K562 (cell line): ENCODE results near the gene ZNF48. TPM values are rescaled to one million over a fixed set of nuclear protein-coding genes. Genes with fewer than 3 reads are reported as not detected.

ENCODE experiments used
- CHD1 ChIP-seq: fragments of 200-600 bp; sonication (generic); IDR thresholded peaks from one replicate; pipeline ENCODE4 v1.6.1; 2012; ENCODE audit warnings: mild to moderate bottlenecking, moderate library complexity, low read length, inconsistent platforms
- CREBBP ChIP-seq: IDR thresholded peaks from one replicate; pipeline ENCODE4 v1.6.1; 2012; ENCODE audit warnings: low read depth, mild to moderate bottlenecking, control low read depth, inconsistent platforms, low read length
- DDX20 ChIP-seq: fragments of 450-650 bp; IDR thresholded peaks from 2 replicates; pipeline ENCODE4 v1.6.1; 2016; ENCODE audit warnings: missing genetic modification characterization, low read depth, mild to moderate bottlenecking, missing compliant biosample characterization, moderate library complexity
- EWSR1 ChIP-seq: fragments of 450-650 bp; IDR thresholded peaks from 2 replicates; pipeline ENCODE4 v1.6.1; 2018; ENCODE audit warnings: borderline replicate concordance, mild to moderate bottlenecking, low read depth, moderate library complexity; ENCODE audit not compliant: partially characterized antibody
- FOS ChIP-seq: IDR thresholded peaks from 3 replicates; pipeline ENCODE4 v1.6.1; 2011; ENCODE audit not compliant: insufficient read length; ENCODE audit errors: extremely low read depth
- MTA3 ChIP-seq: fragments of 450-650 bp; formaldehyde crosslinking; IDR thresholded peaks from 2 replicates; pipeline ENCODE4 v1.6.1; 2017; ENCODE audit warnings: mild to moderate bottlenecking, borderline replicate concordance
- POU5F1 ChIP-seq: fragments of 150-350 bp; IDR thresholded peaks from 2 replicates; pipeline ENCODE4 v1.6.1; 2014; ENCODE audit warnings: borderline replicate concordance, low read length, low read depth, mild to moderate bottlenecking; ENCODE audit not compliant: partially characterized antibody
- PTBP1 ChIP-seq: fragments of 200-400 bp; formaldehyde crosslinking; IDR thresholded peaks from 2 replicates; pipeline ENCODE4 v1.6.1; 2017; ENCODE audit warnings: low read depth, low read length
- RNF2 ChIP-seq: sonication (generic); IDR thresholded peaks from 2 replicates; pipeline ENCODE4 v1.6.1; 2016
- TAF15 ChIP-seq: fragments of 200-400 bp; formaldehyde crosslinking; IDR thresholded peaks from 2 replicates; pipeline ENCODE4 v1.6.1; 2017; ENCODE audit warnings: mild to moderate bottlenecking, low read depth, low read length, moderate library complexity
- TRIM24 ChIP-seq, 2 experiments: fragments of 450-650 bp; IDR thresholded peaks; 2 replicates each; pipeline ENCODE4 v1.6.1; 2016
- ZNF124 ChIP-seq: sonication (generic); formaldehyde crosslinking; IDR thresholded peaks from 2 replicates; pipeline ENCODE4 v1.8.1; 2022; ENCODE audit warnings: missing genetic modification reagents
- ZNF217 ChIP-seq: sonication (generic); formaldehyde crosslinking; IDR thresholded peaks from 2 replicates; pipeline ENCODE4 v1.8.0; 2022; ENCODE audit warnings: mild to moderate bottlenecking, missing genetic modification reagents
- ZNF699 ChIP-seq: fragments of 250-450 bp; sonication (Bioruptor Pico); IDR thresholded peaks from 2 replicates; pipeline ENCODE4 v1.8.0; 2021; ENCODE audit warnings: mild to moderate bottlenecking, moderate library complexity; ENCODE audit not compliant: insufficient replicate concordance
- ZNF778 ChIP-seq: fragments of 450-650 bp; formaldehyde crosslinking; IDR thresholded peaks from 2 replicates; pipeline ENCODE4 v1.4.0; 2020; ENCODE audit warnings: mild to moderate bottlenecking, moderate library complexity
- polyA plus RNA-seq, 8 experiments: library from polyadenylated mRNA; depleted of rRNA in 4 of 8; stranded (reverse) in 5 of 8; unstranded in 3 of 8; fragments of >200 nt; fragmentation: Nextera tagmentation in 2 of 8; fragmentation: Illumina TruSeq in 1 of 8; extraction: Ambion mirVana in 2 of 8; extraction: Trizol in 1 of 8; gene quantifications; 2 replicates each; pipeline versions ENCODE4 v1.2.1 to v1.2.3, GENCODE V29; 2011 to 2014; ENCODE audit warnings: inconsistent platforms in 1 of 8, missing spikeins in 1 of 8
- total RNA-seq, 7 experiments: library from RNA; depleted of rRNA in 6 of 7; stranded (reverse); fragments of >200 nt in 6 of 7; fragmentation: Illumina TruSeq in 2 of 7; extraction: Trizol in 2 of 7; gene quantifications; 2 replicates each; pipeline versions ENCODE4 v1.2.1 to v1.2.3, GENCODE V29; 2011 to 2021; ENCODE audit warnings: low replicate concordance in 1 of 7
- TF ChIP-seq, protein P1 (sequence below): fragments of 200-800 bp; sonication (Bioruptor generic); IDR thresholded peaks from 2 replicates; pipeline ENCODE4 v1.6.1; 2017; ENCODE audit warnings: missing genetic modification characterization, missing compliant biosample characterization
- TF ChIP-seq, protein P2 (sequence below): fragments of 250-450 bp; sonication (Bioruptor Pico); IDR thresholded peaks from 2 replicates; pipeline ENCODE4 v1.5.0; 2022; ENCODE audit warnings: mild to moderate bottlenecking
- TF ChIP-seq, protein P3 (sequence below): IDR thresholded peaks from 2 replicates; pipeline ENCODE4 v1.6.1; 2012; ENCODE audit warnings: low read depth, low read length, improper control_type of control experiment, borderline replicate concordance
- TF ChIP-seq, protein P4 (sequence below): fragments of 450-650 bp; IDR thresholded peaks from 2 replicates; pipeline ENCODE4 v1.6.1; 2016; ENCODE audit warnings: missing biosample characterization, missing genetic modification characterization
- TF ChIP-seq, protein P5 (sequence below), 2 experiments: IDR thresholded peaks; 2 replicates each; pipeline ENCODE4 v1.6.1; 2011; ENCODE audit warnings: borderline replicate concordance in 1 of 2, control low read depth in 1 of 2, low read depth in 1 of 2, low read length in 1 of 2, mild to moderate bottlenecking in 1 of 2, mixed read lengths in 1 of 2, moderate library complexity in 1 of 2; ENCODE audit not compliant: insufficient read depth in 1 of 2, insufficient read length in 1 of 2, poor library complexity in 1 of 2, severe bottlenecking in 1 of 2; ENCODE audit errors: extremely low read depth in 1 of 2

The ZNF48 gene
- total and polyA plus RNA-seq, 9 of the 15 experiments (the other 6 are each of a cell fraction or from before 2014, with no cell fraction given): 0.38 to 11.6 (median 4.7) TPM

DNA sequence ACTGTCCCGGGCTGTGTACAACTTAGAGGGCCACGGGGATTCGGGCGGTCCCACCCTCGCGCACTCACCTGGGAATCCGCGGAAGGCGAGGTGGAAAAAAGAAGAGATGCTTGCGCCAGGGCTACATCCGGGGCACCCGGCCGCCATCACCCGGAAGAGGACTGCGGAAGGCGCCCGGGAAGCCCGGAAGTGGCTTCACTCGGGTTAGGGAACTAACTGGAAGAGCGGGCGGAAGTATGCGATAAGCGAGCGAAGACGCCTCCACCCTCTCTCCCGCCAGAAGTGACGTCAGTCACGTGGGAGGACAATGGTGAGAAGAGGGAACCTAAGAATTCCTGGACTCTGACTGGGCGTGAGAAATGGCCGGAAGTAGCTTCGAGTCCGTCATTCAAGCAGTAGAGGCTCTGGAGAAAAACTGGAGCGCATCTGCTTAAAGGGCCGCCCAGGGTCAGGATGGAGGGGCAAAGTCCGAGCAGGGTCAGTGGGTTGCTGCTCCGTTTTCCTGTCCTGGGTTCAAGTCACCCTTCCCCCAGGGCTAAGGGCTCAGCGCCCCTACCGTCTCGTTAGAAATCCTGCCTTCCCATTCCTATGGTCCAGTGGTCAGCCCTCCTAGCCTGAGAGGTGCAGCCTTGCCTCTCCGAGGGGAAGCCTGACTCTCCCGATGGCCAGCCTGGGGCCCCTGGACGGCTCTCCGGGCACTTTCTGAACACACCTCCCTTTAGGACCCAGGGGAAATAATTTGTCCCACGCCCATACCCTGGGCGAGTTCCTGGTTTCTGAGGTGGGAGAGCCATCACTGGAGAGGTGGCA is 39.9 kb upstream of the ZNF48 start, which contains the start of gene CD2BP2 (continued):
- peak; percentile 88 for TF ChIP-seq POU5F1
- TF ChIP-seq, protein P1, sequence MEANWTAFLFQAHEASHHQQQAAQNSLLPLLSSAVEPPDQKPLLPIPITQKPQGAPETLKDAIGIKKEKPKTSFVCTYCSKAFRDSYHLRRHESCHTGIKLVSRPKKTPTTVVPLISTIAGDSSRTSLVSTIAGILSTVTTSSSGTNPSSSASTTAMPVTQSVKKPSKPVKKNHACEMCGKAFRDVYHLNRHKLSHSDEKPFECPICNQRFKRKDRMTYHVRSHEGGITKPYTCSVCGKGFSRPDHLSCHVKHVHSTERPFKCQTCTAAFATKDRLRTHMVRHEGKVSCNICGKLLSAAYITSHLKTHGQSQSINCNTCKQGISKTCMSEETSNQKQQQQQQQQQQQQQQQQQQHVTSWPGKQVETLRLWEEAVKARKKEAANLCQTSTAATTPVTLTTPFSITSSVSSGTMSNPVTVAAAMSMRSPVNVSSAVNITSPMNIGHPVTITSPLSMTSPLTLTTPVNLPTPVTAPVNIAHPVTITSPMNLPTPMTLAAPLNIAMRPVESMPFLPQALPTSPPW (CRISPR knock-in tag): peak; percentile 62
- TF ChIP-seq, protein P2, sequence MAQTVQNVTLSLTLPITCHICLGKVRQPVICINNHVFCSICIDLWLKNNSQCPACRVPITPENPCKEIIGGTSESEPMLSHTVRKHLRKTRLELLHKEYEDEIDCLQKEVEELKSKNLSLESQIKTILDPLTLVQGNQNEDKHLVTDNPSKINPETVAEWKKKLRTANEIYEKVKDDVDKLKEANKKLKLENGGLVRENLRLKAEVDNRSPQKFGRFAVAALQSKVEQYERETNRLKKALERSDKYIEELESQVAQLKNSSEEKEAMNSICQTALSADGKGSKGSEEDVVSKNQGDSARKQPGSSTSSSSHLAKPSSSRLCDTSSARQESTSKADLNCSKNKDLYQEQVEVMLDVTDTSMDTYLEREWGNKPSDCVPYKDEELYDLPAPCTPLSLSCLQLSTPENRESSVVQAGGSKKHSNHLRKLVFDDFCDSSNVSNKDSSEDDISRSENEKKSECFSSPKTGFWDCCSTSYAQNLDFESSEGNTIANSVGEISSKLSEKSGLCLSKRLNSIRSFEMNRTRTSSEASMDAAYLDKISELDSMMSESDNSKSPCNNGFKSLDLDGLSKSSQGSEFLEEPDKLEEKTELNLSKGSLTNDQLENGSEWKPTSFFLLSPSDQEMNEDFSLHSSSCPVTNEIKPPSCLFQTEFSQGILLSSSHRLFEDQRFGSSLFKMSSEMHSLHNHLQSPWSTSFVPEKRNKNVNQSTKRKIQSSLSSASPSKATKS (CRISPR knock-in tag): no peak
- TF ChIP-seq DDX20 (tag): no peak
- TF ChIP-seq, protein P3, sequence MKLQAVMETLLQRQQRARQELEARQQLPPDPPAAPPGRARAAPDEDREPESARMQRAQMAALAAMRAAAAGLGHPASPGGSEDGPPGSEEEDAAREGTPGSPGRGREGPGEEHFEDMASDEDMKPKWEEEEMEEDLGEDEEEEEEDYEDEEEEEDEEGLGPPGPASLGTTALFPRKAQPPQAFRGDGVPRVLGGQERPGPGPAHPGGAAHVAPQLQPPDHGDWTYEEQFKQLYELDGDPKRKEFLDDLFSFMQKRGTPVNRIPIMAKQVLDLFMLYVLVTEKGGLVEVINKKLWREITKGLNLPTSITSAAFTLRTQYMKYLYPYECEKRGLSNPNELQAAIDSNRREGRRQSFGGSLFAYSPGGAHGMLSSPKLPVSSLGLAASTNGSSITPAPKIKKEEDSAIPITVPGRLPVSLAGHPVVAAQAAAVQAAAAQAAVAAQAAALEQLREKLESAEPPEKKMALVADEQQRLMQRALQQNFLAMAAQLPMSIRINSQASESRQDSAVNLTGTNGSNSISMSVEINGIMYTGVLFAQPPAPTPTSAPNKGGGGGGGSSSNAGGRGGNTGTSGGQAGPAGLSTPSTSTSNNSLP: no peak
- TF ChIP-seq TAF15: no peak
- TF ChIP-seq, protein P4, sequence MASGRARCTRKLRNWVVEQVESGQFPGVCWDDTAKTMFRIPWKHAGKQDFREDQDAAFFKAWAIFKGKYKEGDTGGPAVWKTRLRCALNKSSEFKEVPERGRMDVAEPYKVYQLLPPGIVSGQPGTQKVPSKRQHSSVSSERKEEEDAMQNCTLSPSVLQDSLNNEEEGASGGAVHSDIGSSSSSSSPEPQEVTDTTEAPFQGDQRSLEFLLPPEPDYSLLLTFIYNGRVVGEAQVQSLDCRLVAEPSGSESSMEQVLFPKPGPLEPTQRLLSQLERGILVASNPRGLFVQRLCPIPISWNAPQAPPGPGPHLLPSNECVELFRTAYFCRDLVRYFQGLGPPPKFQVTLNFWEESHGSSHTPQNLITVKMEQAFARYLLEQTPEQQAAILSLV (tag): no peak
- peak; percentile 71; the same call in 1 of the 2 replicates for TF ChIP-seq MTA3
- TF ChIP-seq CHD1: no peak
- no peak for TF ChIP-seq ZNF699 (CRISPR knock-in tag)
- no peak for TF ChIP-seq PTBP1
- peak in 1 of 2 experiments; percentile 77; a peak in 2 of 4 replicates for TF ChIP-seq TRIM24 (IDR thresholded peaks at IDR 0.05)
- TF ChIP-seq, protein P5, sequence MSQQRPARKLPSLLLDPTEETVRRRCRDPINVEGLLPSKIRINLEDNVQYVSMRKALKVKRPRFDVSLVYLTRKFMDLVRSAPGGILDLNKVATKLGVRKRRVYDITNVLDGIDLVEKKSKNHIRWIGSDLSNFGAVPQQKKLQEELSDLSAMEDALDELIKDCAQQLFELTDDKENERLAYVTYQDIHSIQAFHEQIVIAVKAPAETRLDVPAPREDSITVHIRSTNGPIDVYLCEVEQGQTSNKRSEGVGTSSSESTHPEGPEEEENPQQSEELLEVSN (IDR thresholded peaks at IDR 0.05; ENCODE audit: borderline replicate concordance in 1 of 2, extremely low read depth in 1 of 2, insufficient read depth in 1 of 2, insufficient read length in 1 of 2, low read depth in 1 of 2, low read length in 1 of 2, poor library complexity in 1 of 2, severe bottlenecking in 1 of 2): peak; percentile 92 to 95
- TF ChIP-seq ZNF217 (CRISPR knock-in tag): no peak
- no peak for TF ChIP-seq CREBBP
- no peak for TF ChIP-seq ZNF778 (CRISPR knock-in tag)
- no peak for TF ChIP-seq ZNF124 (CRISPR knock-in tag)
- no peak for TF ChIP-seq FOS
- peak; percentile 23; the same call in 1 of the 2 replicates for TF ChIP-seq RNF2
- TF ChIP-seq EWSR1: no peak
